Skeletal muscle cell (primary cell): Measurements from ENCODE around the gene GSK3B.
A peak's percentile ranks its signal among the peaks of the same experiment; 100 is the strongest.

Source experiments
- DNase-seq: peaks from one replicate; pipeline ENCODE4 v3.0.0-alpha.2; 2010; ENCODE audit warnings: low read depth
- H3K4me3 ChIP-seq: 2 replicates; pipeline ENCODE4 v1.5.1; 2011; ENCODE audit warnings: low read depth, mild to moderate bottlenecking, control low read depth, low read length, moderate library complexity

GSK3B gene

DNA sequence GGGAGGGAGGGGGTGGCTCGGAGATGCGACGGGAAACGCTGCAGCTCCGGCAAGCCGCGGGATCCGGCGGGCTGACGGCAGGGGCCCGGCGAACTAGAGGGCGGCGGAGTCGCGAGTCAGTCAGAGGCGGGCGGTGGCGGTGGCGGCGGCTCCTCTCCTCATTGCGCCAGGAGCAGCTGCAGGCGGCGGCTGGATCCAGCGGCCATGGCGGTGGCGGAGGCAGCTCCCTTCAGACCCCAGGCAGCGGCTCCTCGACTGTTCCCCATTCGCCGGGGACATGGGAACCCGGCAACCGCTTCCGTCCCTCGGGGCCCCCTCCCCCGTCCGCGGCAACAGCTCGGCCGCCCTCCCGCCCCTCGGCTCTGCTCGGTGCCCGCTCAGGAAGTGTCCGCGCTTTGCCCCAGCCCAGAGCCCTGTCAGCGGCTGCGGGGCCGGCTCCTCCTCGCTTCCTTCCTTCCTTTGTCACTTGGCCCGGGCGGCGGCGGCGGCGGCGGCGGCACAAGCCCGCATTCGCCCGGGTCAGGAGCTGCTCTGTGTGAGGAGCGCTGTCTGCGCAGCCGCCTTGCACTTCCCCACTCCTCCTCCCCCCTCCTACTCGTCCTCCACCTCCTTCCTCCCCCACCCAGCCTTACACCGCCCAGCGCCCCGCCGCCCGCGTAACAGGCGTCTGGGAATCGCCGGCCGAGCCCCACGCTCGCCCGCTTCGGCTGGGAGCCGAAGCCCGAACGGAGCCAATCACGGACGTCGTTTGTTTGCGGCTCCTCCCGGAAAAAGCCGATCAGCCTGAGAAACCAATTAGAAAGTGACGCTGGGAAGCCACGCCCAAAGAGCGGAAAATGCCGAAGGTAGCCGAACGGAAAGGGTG, at the start of gene GSK3B:
Gene GSK3B, minus strand, starts transcription at position 537 of the 865 bp plus-strand sequence. CDS start 1,013 bp downstream, outside the sequence.
- peak within 1 kb of the TSS; percentile 84 for H3K4me3 ChIP-seq
- no peak for DNase-seq

DNA sequence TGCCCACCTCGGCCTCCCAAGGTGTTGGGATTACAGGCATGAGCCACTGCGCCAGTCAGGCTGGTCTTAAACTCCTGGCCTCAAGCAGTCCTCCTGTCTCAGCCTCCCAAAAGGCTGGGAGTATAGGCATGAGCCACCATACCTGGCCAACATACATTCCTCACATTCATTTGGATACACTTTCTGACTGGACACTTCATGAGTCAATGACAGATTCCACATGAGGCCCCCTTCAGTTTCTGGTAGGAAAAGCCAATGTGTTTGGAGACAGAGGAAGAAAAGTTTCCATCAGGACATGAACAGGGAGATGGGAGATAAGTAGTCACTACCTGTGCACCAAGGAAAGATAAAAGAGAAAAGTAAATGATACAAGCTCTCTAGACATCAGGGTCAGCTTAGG, 49.4 kb upstream of the GSK3B start:
- DNase-seq: no peak

DNA sequence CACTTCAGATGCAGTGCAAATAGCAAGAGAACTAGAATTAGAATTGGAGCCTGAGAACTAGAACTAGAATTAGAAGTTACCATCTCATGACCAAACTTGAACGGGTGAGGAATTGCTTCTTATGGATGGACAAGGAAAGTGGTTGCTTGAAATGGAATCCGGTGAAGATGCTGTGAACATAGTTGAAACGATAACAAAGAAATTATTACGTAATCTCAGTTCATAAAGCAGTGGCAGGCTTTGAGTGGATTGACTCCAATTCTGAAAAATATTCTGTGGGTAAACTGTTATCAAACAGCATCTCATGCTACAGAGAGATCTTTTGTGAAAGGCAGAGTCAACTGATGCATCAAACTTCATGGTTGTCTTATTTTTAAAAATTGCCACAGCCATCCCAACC, 48.0 kb upstream of the GSK3B start:
- DNase-seq: no peak
- no peak overlapping the region for H3K4me3 ChIP-seq

More for the DNA sequence above, 49.4 kb upstream of the GSK3B start:
- H3K4me3 ChIP-seq: no peak overlapping the region

DNA sequence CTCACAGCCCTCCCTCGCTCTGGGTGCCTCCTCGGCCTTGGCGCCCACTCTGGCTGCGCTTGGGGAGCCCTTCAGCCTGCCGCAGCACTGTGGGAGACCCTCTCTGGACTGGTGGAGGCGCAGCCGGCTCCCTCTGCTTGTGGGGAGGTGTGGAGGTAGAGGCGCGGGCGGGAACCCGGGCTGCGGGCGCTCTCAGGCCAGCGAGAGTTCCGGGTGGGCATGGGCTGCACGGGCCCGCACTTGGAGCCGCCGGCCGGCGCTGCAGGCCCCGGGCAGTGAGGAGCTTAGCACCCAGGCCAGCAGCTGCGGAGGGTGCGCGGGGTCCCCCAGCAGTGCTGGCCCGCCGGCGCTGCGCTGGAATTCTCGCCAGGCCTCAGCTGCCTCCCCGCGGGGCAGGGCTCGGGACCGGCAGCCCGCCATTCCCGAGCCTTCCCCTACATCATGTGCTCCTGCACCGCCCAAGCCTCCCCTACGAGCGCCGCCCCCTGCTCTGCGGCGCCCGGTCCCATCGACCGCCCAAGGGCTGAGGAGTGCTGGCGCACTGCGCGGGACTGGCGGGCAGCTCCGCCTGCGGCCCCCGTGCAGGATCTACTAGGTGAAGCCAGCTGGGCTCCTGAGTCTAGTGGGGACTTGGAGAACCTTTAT, 46.0 kb upstream of the GSK3B start:
- no peak for DNase-seq
- no peak overlapping the region for H3K4me3 ChIP-seq

DNA sequence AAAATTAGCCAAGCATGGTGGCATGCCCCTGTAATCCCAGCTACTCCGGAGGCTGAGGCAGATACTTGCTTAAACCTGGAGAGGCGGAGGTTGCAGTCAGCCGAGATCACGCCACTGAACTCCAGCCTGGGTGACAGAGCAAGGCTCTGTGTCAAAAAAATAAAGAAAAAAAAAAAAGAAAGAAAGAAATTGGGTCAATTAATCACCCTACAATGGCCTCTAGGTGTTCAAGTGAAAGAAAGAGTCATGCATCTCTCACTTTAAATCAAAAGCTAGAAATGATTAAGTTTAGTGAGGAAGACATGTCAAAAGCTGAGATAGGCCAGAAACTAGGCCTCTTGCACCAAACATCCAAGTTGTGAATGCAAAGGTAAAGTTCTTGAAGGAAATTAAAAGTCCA, 44.9 kb upstream of the GSK3B start:
- DNase-seq: no peak
- H3K4me3 ChIP-seq: no peak overlapping the region

GRCh38 chr3:120137548-120137947, 43.3 kb upstream of the GSK3B start:
- no peak overlapping the region for H3K4me3 ChIP-seq
- no peak for DNase-seq

GRCh38 chr3:120130656-120131055, 36.4 kb upstream of the GSK3B start:
- DNase-seq: no peak

DNA sequence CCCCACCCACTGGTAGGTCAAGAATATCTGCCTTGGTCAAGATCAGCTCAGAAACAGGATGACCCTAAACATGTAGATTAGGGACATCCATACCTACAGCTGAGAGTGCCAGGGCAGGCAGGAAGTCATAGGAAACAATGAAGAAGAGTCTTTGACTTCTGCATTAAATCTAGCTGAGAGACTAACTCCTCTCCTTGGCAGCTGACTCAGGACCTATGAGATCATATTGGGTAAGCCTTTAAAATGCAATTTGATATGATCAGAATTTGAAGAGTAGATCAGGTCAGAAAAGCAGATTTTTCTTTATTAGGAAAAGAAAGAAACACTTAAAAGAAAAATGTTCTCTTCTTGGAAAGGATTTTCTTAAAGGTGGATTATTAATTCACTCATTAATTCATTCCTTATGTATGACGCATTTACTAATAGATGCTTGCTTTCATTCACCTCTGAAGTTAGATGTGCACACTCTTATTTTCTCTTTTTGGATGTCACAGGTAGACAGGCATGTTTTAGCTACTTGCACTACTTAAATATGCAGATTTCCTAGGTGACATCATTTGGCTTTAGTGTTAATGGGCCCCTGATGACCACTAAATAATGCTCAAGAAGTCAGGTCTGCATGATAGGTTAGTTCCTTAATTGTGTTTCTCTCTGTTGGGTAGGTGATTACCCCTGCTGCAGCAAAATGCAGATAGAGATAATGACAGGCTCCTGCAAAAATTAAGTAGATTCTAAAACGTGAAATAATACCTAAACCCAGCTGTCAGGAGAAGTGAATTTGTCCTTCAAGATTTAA, 35.7 kb upstream of the GSK3B start:
- no peak for DNase-seq
- no peak overlapping the region for H3K4me3 ChIP-seq

More at GRCh38 chr3:120130656-120131055, 36.4 kb upstream of the GSK3B start:
- no peak overlapping the region for H3K4me3 ChIP-seq

DNA sequence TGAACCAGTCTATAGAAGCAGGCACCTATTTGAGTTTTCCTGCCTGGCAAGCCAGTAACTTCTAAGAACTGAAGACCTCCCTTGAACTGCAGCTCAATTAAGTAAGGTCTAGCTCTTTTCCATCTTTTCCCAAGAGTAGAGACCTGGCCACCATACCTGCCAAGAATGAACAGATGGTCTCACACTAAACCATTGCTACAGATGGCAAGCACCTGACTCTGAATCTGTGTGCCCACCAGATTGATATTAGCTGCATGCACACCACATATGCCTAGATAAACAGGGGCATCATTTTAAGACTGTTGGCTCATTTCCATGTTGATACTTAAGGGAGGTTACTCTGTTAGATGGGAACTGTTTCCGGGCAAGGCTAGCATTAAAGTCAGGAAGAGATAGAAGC, 34.8 kb upstream of the GSK3B start:
- DNase-seq: no peak
- H3K4me3 ChIP-seq: no peak overlapping the region

DNA sequence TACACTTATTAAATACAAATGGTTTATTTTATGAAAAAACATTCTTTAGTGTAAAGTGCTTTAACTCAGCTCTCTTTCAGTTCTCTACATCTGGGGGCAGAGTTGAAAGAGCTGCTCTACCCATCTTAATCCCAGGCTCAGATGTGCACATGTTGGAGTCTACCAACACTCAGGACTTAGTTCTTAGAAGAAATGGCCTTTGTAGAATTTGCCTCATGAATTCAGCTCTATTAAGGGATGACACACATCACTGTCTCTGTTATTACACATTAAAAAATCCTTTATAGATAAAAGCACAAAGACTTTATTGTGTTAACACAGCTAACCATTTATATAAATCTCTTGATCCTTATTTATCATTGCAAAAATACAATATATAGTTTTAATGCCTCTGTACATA, 31.7 kb upstream of the GSK3B start:
- no peak overlapping the region for H3K4me3 ChIP-seq
- no peak for DNase-seq

- no peak for DNase-seq
Observed at GRCh38 chr3:120119846-120120510, 25.7 kb upstream of the GSK3B start.

GRCh38 chr3:120114981-120115380, 20.7 kb upstream of the GSK3B start:
- H3K4me3 ChIP-seq: no peak overlapping the region
- DNase-seq: peak; percentile 22

More at GRCh38 chr3:120119846-120120510, 25.7 kb upstream of the GSK3B start:
- H3K4me3 ChIP-seq: no peak overlapping the region

DNA sequence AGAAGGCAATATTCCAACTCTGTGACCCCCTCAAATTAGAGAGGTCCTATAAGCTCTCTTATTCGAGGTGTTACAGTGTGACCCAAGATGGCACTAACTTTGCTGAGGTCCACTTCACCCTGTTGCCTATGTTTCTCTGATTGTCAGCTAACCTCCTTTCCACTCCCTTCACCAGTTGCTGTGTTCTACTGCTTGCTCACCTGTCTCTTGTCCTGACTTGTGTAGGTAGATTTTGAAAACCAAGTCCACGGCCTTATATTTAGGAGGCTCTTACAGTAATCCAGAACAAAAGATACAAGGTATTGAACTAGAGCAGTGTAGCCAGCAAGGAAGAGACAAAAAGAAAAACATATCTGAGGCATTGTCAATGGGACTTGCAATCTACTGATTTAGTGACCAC, 20.1 kb upstream of the GSK3B start:
- H3K4me3 ChIP-seq: no peak overlapping the region

GRCh38 chr3:120113128-120114116, 19.2 kb upstream of the GSK3B start:
- DNase-seq: peak; percentile 57
- no peak overlapping the region for H3K4me3 ChIP-seq

More for the DNA sequence above, 20.1 kb upstream of the GSK3B start:
- no peak for DNase-seq

- no peak for DNase-seq
- H3K4me3 ChIP-seq: no peak overlapping the region
Observed at GRCh38 chr3:120111898-120112297, 17.7 kb upstream of the GSK3B start.

DNA sequence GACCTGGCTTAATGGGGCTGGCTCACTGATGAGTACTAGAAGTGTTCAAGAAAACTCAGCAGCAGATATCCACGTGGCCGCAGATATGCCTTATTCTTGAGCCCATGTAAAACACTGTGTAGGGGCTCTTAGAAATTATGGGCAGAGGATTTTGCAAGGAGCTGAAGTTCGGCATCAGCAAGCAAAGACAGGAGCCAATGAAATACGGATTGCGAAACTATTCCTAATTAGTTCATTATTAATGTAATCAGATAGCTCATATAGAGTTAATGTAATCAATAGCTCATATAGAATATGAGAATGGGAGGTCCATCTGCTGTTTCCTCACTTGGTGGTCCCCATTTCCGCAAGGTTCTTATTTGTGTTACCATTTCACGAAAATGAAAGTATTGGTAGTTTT, 9.0 kb upstream of the GSK3B start:
- no peak overlapping the region for H3K4me3 ChIP-seq
- DNase-seq: no peak

- DNase-seq: no peak
- no peak overlapping the region for H3K4me3 ChIP-seq
Observed at GRCh38 chr3:120102674-120103073, 8.4 kb upstream of the GSK3B start.

GRCh38 chr3:120102232-120102631, 8.0 kb upstream of the GSK3B start:
- no peak overlapping the region for H3K4me3 ChIP-seq
- no peak for DNase-seq
